Body of pancreas (tissue), 4 donors: ENCODE measurements around the gene TBL1X. TPM values are rescaled to one million over a fixed set of nuclear protein-coding genes. Genes with fewer than 3 reads are reported as not detected.

Experiments used
- ATAC-seq: fragments of 150-250 bp; one replicate; pipeline ENCODE4 v1.9.1; 2016
- DNase-seq, 4 donors: peaks; one replicate each; pipeline ENCODE4 v3.0.0-alpha.2; 2019
- H3K27ac ChIP-seq, 4 donors: fragments of 200-600 bp; sonication (generic); 1 replicate in 3 of 4; 2 replicates in 1 of 4; pipeline versions ENCODE4 v1.5.1 to v1.6.1; 2016 to 2019; ENCODE audit warnings: mild to moderate bottlenecking in 1 of 4, mixed read lengths in 1 of 4, moderate library complexity in 1 of 4
- H3K27me3 ChIP-seq, 2 donors: fragments of 200-600 bp; sonication (generic); one replicate each; pipeline ENCODE4 v1.6.0; 2016; ENCODE audit warnings: mild to moderate bottlenecking in 1 of 2
- H3K36me3 ChIP-seq, 2 donors: fragments of 200-600 bp; sonication (generic); replicated peaks in 1 of 2; 2 replicates each; pipeline ENCODE4 v1.5.1; 2016; ENCODE audit warnings: low read depth in 2 of 2; ENCODE audit not compliant: insufficient read depth in 1 of 2
- H3K4me1 ChIP-seq: fragments of 200-600 bp; sonication (generic); one replicate; pipeline ENCODE4 v1.6.0; 2016
- H3K4me3 ChIP-seq, 2 donors: fragments of 200-600 bp; sonication (generic); 1 replicate in 1 of 2; 2 replicates in 1 of 2; pipeline ENCODE4 v1.5.1; 2016 to 2019
- H3K9me3 ChIP-seq, 3 donors: fragments of 200-600 bp; sonication (generic); 1 replicate in 2 of 3; 2 replicates in 1 of 3; pipeline ENCODE4 v1.5.1; 2016
- CTCF ChIP-seq, 7 experiments: fragments of 450-650 bp in 4 of 7; fragments of 200-600 bp in 3 of 7; sonication (generic) in 3 of 7; IDR thresholded peaks; one replicate each; pipeline ENCODE4 v1.5.1; 2016 to 2019; ENCODE audit warnings: antibody characterized with exemption in 7 of 7
- POLR2A ChIP-seq, 3 donors: fragments of 450-650 bp; IDR thresholded peaks; one replicate each; pipeline ENCODE4 v1.6.1; 2016; ENCODE audit warnings: antibody characterized with exemption in 3 of 3, mild to moderate bottlenecking in 2 of 3
- WGBS, 2 donors: methylation state at CpG; one replicate each; pipeline ENCODE4 v1.1.5; 2017; 5-methylcytosine and 5-hydroxymethylcytosine counted together
- intact Hi-C: fragments of 100-400 bp; cut with DNase I; formaldehyde crosslinking; loops from one replicate; pipeline ENCODE4 v1.15.1; 2023
- total RNA-seq, 2 donors: library from RNA; depleted of rRNA; stranded (reverse); fragments of >200 nt; gene quantifications; one replicate each; pipeline ENCODE4 v1.1.0, GENCODE V29; 2016

The TBL1X gene
- total RNA-seq, 2 donors from 2014 or later = 7.9 to 16.3 TPM

GRCh38 chrX:9486786-9487387, 22.0 kb downstream of the TBL1X start:
- no peak for ATAC-seq
- WGBS, 2 donors = 68 to 73% methylated on average over 3 of the region's 3 CpGs
- H3K27me3 ChIP-seq = no peaks in the 10 kb centered on the region
- H3K27ac ChIP-seq = no peak overlapping the region
- TF ChIP-seq CTCF (IDR thresholded peaks at IDR 0.05) (no peak), POLR2A (IDR thresholded peaks at IDR 0.05) (no peak)
- no peaks in the 10 kb centered on the region for H3K4me1 ChIP-seq
- intact Hi-C loops = no loop called here
- H3K4me3 ChIP-seq = no peak overlapping the region
- no peak for DNase-seq
- H3K36me3 ChIP-seq = no peaks in the 10 kb centered on the region
- no peaks in the 10 kb centered on the region for H3K9me3 ChIP-seq

GRCh38 chrX:9488586-9488985, 23.7 kb downstream of the TBL1X start:
- intact Hi-C loops = no loop called here
- Histone ChIP-seq H3K4me3 (no peak overlapping the region), H3K27ac (no peak overlapping the region), H3K9me3 (no peaks in the 10 kb centered on the region), H3K27me3 (no peaks in the 10 kb centered on the region), H3K4me1 (peaks cover 5% of the 10 kb centered on the region), H3K36me3 (no peaks in the 10 kb centered on the region)
- ATAC-seq (no peak), DNase-seq (no peak)
- 60 to 75% methylated on average over 4 of the region's 4 CpGs for whole genome bisulfite sequencing, 2 donors
- TF ChIP-seq CTCF (IDR thresholded peaks at IDR 0.05) (no peak), POLR2A (IDR thresholded peaks at IDR 0.05) (no peak)

GRCh38 chrX:9489234-9489633, 24.4 kb downstream of the TBL1X start:
- Histone ChIP-seq H3K27me3 (no peaks in the 10 kb centered on the region), H3K36me3 (no peaks in the 10 kb centered on the region), H3K4me1 (peaks cover 5% of the 10 kb centered on the region), H3K27ac (no peak overlapping the region), H3K9me3 (no peaks in the 10 kb centered on the region), H3K4me3 (no peak overlapping the region)
- intact Hi-C loops = no loop called here
- TF ChIP-seq POLR2A (IDR thresholded peaks at IDR 0.05) = no peak
- TF ChIP-seq CTCF (IDR thresholded peaks at IDR 0.05) = no peak
- 0% methylated on average over 1 of the region's 1 CpG for WGBS, 2 donors
- ATAC-seq (no peak), DNase-seq (no peak)

GRCh38 chrX:9492901-9493300, 28.0 kb downstream of the TBL1X start:
- Histone ChIP-seq H3K36me3 (no peaks in the 10 kb centered on the region), H3K9me3 (no peaks in the 10 kb centered on the region), H3K4me1 (peaks cover 5% of the 10 kb centered on the region), H3K27ac (no peak overlapping the region), H3K27me3 (no peaks in the 10 kb centered on the region), H3K4me3 (no peak overlapping the region)
- 4 to 10% methylated on average over 2 of the region's 2 CpGs for WGBS, 2 donors
- no peak for ATAC-seq
- intact Hi-C loops = no loop called here
- no peak for TF ChIP-seq CTCF (IDR thresholded peaks at IDR 0.05)
- TF ChIP-seq POLR2A (IDR thresholded peaks at IDR 0.05) = no peak
- DNase-seq = no peak

- intact Hi-C loops = no loop called here
- no peak for TF ChIP-seq POLR2A (IDR thresholded peaks at IDR 0.05)
- TF ChIP-seq CTCF (IDR thresholded peaks at IDR 0.05) = no peak
- Histone ChIP-seq H3K36me3 (no peaks in the 10 kb centered on the region), H3K27ac (no peak overlapping the region), H3K4me1 (peaks cover 9% of the 10 kb centered on the region), H3K27me3 (no peaks in the 10 kb centered on the region), H3K4me3 (no peak overlapping the region), H3K9me3 (no peaks in the 10 kb centered on the region)
- DNase-seq (no peak), ATAC-seq (no peak)
- 98 to 100% methylated on average over 5 of the region's 5 CpGs for WGBS, 2 donors
Measured at GRCh38 chrX:9493936-9494335, 29.1 kb downstream of the TBL1X start.
